HEK293T (cell line): ENCODE data around the gene BET1.

ENCODE experiments used
- ARNT ChIP-seq: fragments of 450-650 bp; IDR thresholded peaks from 2 replicates; pipeline ENCODE4 v1.6.1; 2017; ENCODE audit warnings: mild to moderate bottlenecking
- CTBP1 ChIP-seq: fragments of 450-650 bp; IDR thresholded peaks from 2 replicates; pipeline ENCODE4 v1.6.1; 2016; ENCODE audit warnings: borderline replicate concordance
- FOXA1 ChIP-seq: fragments of 450-650 bp; IDR thresholded peaks from 2 replicates; pipeline ENCODE4 v1.6.1; 2016; ENCODE audit warnings: mild to moderate bottlenecking
- FOXK2 ChIP-seq: fragments of 450-650 bp; IDR thresholded peaks from 2 replicates; pipeline ENCODE4 v1.6.1; 2016; ENCODE audit warnings: mild to moderate bottlenecking
- FOXM1 ChIP-seq: fragments of 450-650 bp; IDR thresholded peaks from 2 replicates; pipeline ENCODE4 v1.6.1; 2017; ENCODE audit warnings: mild to moderate bottlenecking, borderline replicate concordance
- NFRKB ChIP-seq: fragments of 450-650 bp; IDR thresholded peaks from 2 replicates; pipeline ENCODE4 v1.6.1; 2016; ENCODE audit warnings: mild to moderate bottlenecking, moderate library complexity
- TARDBP ChIP-seq: fragments of 450-650 bp; IDR thresholded peaks from 2 replicates; pipeline ENCODE4 v1.6.1; 2016

DNA sequence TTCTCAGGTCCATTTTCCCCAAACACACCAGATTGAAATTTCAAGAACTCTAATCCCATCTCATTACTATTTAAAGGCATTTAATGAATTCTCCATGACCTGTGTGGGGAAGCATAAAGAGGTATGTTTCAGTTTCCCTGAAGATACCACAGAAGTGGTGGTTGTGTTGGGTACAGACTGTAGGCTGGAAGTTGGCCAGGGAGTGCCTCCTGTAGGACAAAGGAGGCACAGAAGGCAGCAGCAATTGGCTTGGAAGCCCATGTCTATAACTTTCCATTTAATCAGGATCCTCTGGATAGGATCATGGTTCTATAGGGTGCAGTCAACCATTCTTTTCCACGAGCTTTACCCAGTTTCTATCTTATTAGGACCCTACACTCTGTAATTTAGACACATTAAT lies 8.6 kb upstream of the BET1 start:
- TF ChIP-seq FOXA1 (no peak), FOXM1 (no peak), ARNT (no peak), TARDBP (no peak), NFRKB (no peak), FOXK2 (no peak), CTBP1 (no peak)
